ENCODE measurements around the gene CYSLTR2.

CYSLTR2 gene

DNA sequence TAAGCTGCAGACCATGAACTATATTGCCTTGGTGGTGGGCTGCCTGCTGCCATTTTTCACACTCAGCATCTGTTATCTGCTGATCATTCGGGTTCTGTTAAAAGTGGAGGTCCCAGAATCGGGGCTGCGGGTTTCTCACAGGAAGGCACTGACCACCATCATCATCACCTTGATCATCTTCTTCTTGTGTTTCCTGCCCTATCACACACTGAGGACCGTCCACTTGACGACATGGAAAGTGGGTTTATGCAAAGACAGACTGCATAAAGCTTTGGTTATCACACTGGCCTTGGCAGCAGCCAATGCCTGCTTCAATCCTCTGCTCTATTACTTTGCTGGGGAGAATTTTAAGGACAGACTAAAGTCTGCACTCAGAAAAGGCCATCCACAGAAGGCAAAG, 53.7 kb downstream of the CYSLTR2 start:
- no peaks in the 10 kb centered on the region for H3K36me3 ChIP-seq (ENCODE audit: control insufficient read depth, low read depth, low read length)
- no peaks in the 10 kb centered on the region for H3K27me3 ChIP-seq (ENCODE audit: control insufficient read depth, insufficient read depth, low read length)
- peaks cover 5% of the 10 kb centered on the region for H3K9me3 ChIP-seq (ENCODE audit: control insufficient read depth, low read depth, low read length)
- H3K4me1 ChIP-seq (ENCODE audit: control insufficient read depth, low read depth, low read length): peaks cover 5% of the 10 kb centered on the region
- H3K9ac ChIP-seq (ENCODE audit: low read length): no peak overlapping the region
- no peak overlapping the region for H3K27ac ChIP-seq (ENCODE audit: low read length)
- H3K4me3 ChIP-seq (ENCODE audit: low read length): no peak overlapping the region

- peaks cover 7% of the 10 kb centered on the region for H3K9me3 ChIP-seq (ENCODE audit: control insufficient read depth, low read depth, low read length)
- no peak overlapping the region for H3K9ac ChIP-seq (ENCODE audit: low read length)
- H3K27ac ChIP-seq (ENCODE audit: low read length): no peak overlapping the region
Observed at GRCh38 chr13:48708764-48709163, 55.0 kb downstream of the CYSLTR2 start.

GRCh38 chr13:48709213-48709612, 55.5 kb downstream of the CYSLTR2 start:
- H3K9me3 ChIP-seq (ENCODE audit: control insufficient read depth, low read depth, low read length): peaks cover 11% of the 10 kb centered on the region
- no peak overlapping the region for H3K9ac ChIP-seq (ENCODE audit: low read length)
- no peak overlapping the region for H3K27ac ChIP-seq (ENCODE audit: low read length)
- H3K36me3 ChIP-seq (ENCODE audit: control insufficient read depth, low read depth, low read length): no peaks in the 10 kb centered on the region
- H3K4me3 ChIP-seq (ENCODE audit: low read length): no peak overlapping the region
- peaks cover 5% of the 10 kb centered on the region for H3K4me1 ChIP-seq (ENCODE audit: control insufficient read depth, low read depth, low read length)
- no peaks in the 10 kb centered on the region for H3K27me3 ChIP-seq (ENCODE audit: control insufficient read depth, insufficient read depth, low read length)

More at GRCh38 chr13:48708764-48709163, 55.0 kb downstream of the CYSLTR2 start:
- Histone ChIP-seq H3K4me1 (ENCODE audit: control insufficient read depth, low read depth, low read length) (peaks cover 5% of the 10 kb centered on the region), H3K4me3 (ENCODE audit: low read length) (no peak overlapping the region), H3K27me3 (ENCODE audit: control insufficient read depth, insufficient read depth, low read length) (no peaks in the 10 kb centered on the region), H3K36me3 (ENCODE audit: control insufficient read depth, low read depth, low read length) (no peaks in the 10 kb centered on the region)

GRCh38 chr13:48710160-48710559, 56.4 kb downstream of the CYSLTR2 start:
- Histone ChIP-seq H3K27me3 (ENCODE audit: control insufficient read depth, insufficient read depth, low read length) (no peaks in the 10 kb centered on the region), H3K9me3 (ENCODE audit: control insufficient read depth, low read depth, low read length) (peaks cover 18% of the 10 kb centered on the region), H3K27ac (ENCODE audit: low read length) (no peak overlapping the region), H3K9ac (ENCODE audit: low read length) (no peak overlapping the region), H3K36me3 (ENCODE audit: control insufficient read depth, low read depth, low read length) (no peaks in the 10 kb centered on the region), H3K4me1 (ENCODE audit: control insufficient read depth, low read depth, low read length) (peaks cover 5% of the 10 kb centered on the region), H3K4me3 (ENCODE audit: low read length) (no peak overlapping the region)

DNA sequence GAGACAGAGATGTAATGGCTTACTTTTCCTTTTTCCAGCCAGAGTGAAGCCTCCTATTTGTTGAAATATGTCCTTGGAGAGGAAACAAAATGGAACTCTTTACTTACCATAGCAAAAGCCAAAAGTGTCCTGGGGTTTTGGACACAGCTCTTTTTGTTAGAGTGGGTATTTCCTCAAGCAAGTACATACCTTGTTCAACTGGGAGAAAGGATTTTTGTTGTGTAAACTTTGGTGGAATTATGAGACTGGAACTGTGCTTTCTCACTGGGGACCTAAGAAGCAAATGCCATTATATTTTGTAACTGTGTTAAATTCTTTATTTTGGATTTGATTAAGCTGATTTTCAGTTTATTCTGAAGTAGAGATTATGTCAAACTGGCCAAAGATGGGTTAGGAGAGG, 58.4 kb downstream of the CYSLTR2 start:
- Histone ChIP-seq H3K4me1 (ENCODE audit: control insufficient read depth, low read depth, low read length) (peaks cover 5% of the 10 kb centered on the region), H3K27me3 (ENCODE audit: control insufficient read depth, insufficient read depth, low read length) (no peaks in the 10 kb centered on the region), H3K9ac (ENCODE audit: low read length) (no peak overlapping the region), H3K9me3 (ENCODE audit: control insufficient read depth, low read depth, low read length) (peaks cover 30% of the 10 kb centered on the region), H3K4me3 (ENCODE audit: low read length) (no peak overlapping the region), H3K27ac (ENCODE audit: low read length) (no peak overlapping the region), H3K36me3 (ENCODE audit: control insufficient read depth, low read depth, low read length) (no peaks in the 10 kb centered on the region)

DNA sequence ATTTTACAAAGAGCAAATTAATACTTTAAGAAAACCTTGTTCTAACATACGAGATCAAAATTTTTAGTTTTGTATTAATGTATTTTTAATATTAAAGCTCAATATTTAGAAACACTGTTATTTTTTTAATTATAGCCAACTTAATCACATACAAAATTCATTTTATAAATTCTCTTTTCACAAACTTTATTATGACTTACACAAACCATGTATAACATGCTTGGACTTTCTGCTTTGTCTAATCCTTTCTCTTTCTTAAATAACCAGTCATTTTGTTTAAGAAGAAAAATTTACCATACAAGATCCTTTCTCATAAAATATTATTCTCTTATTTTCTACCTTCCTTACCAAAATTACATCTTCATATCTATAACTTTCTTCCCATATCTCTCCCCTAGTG, 62.2 kb downstream of the CYSLTR2 start:
- peaks cover 45% of the 10 kb centered on the region for H3K9me3 ChIP-seq (ENCODE audit: control insufficient read depth, low read depth, low read length)
- no peak overlapping the region for H3K27ac ChIP-seq (ENCODE audit: low read length)
- H3K27me3 ChIP-seq (ENCODE audit: control insufficient read depth, insufficient read depth, low read length): no peaks in the 10 kb centered on the region
- H3K4me3 ChIP-seq (ENCODE audit: low read length): no peak overlapping the region
- no peak overlapping the region for H3K9ac ChIP-seq (ENCODE audit: low read length)
- H3K4me1 ChIP-seq (ENCODE audit: control insufficient read depth, low read depth, low read length): no peaks in the 10 kb centered on the region
- no peaks in the 10 kb centered on the region for H3K36me3 ChIP-seq (ENCODE audit: control insufficient read depth, low read depth, low read length)

DNA sequence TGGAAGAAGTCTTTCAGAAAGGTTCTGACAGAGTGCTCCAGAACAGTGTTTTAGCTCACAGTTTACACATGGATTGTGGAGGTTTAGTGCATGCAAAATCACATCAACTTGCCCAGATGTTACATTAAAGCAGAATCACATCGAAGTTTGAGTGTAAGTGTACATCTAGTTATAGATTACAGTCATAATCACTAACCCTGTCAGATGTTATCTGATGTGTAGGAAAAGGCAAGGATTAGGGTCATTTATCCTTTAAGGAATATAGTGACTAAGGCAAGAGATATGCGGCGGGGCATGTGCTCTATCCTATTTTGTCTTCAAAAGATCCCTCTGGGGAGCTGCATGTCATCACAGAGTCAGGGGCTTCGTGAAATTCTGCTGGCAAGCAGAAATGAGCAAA, 66.9 kb downstream of the CYSLTR2 start:
- Histone ChIP-seq H3K27ac (ENCODE audit: low read length) (no peak overlapping the region), H3K4me1 (ENCODE audit: control insufficient read depth, low read depth, low read length) (no peaks in the 10 kb centered on the region), H3K9ac (ENCODE audit: low read length) (no peak overlapping the region), H3K4me3 (ENCODE audit: low read length) (no peak overlapping the region), H3K36me3 (ENCODE audit: control insufficient read depth, low read depth, low read length) (no peaks in the 10 kb centered on the region), H3K27me3 (ENCODE audit: control insufficient read depth, insufficient read depth, low read length) (no peaks in the 10 kb centered on the region), H3K9me3 (ENCODE audit: control insufficient read depth, low read depth, low read length) (peaks cover 28% of the 10 kb centered on the region)

- peaks cover 13% of the 10 kb centered on the region for H3K9me3 ChIP-seq (ENCODE audit: control insufficient read depth, low read depth, low read length)
- H3K36me3 ChIP-seq (ENCODE audit: control insufficient read depth, low read depth, low read length): no peaks in the 10 kb centered on the region
- H3K27ac ChIP-seq (ENCODE audit: low read length): no peak overlapping the region
- no peak overlapping the region for H3K9ac ChIP-seq (ENCODE audit: low read length)
- H3K27me3 ChIP-seq (ENCODE audit: control insufficient read depth, insufficient read depth, low read length): no peaks in the 10 kb centered on the region
- no peaks in the 10 kb centered on the region for H3K4me1 ChIP-seq (ENCODE audit: control insufficient read depth, low read depth, low read length)
- no peak overlapping the region for H3K4me3 ChIP-seq (ENCODE audit: low read length)
Observed at GRCh38 chr13:48723168-48723567, 69.4 kb downstream of the CYSLTR2 start.

GRCh38 chr13:48725271-48725670, 71.5 kb downstream of the CYSLTR2 start:
- Histone ChIP-seq H3K27ac (ENCODE audit: low read length) (no peak overlapping the region), H3K36me3 (ENCODE audit: control insufficient read depth, low read depth, low read length) (no peaks in the 10 kb centered on the region), H3K9ac (ENCODE audit: low read length) (no peak overlapping the region), H3K4me1 (ENCODE audit: control insufficient read depth, low read depth, low read length) (no peaks in the 10 kb centered on the region), H3K27me3 (ENCODE audit: control insufficient read depth, insufficient read depth, low read length) (no peaks in the 10 kb centered on the region), H3K4me3 (ENCODE audit: low read length) (no peak overlapping the region), H3K9me3 (ENCODE audit: control insufficient read depth, low read depth, low read length) (no peaks in the 10 kb centered on the region)

DNA sequence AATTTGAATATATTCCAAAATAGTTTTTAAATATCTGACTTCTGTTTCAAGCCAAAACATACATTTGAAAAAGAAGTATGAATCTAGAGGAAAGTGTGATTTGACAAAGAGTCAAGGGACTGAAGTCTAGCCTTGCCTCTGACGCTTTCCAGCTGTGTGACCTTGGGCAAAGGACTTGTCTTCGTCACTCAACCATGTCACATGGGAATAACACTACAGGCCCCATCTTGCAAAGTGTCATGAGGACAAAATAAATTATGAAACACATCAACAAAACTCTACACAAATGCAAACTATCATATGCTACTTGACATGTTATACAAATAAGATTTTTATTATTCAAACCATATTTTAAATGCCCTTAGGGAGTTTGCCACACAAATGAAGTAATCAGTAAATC, 73.0 kb downstream of the CYSLTR2 start:
- no peak overlapping the region for H3K9ac ChIP-seq (ENCODE audit: low read length)
- H3K4me1 ChIP-seq (ENCODE audit: control insufficient read depth, low read depth, low read length): peaks cover 8% of the 10 kb centered on the region
- no peak overlapping the region for H3K27ac ChIP-seq (ENCODE audit: low read length)
- no peaks in the 10 kb centered on the region for H3K9me3 ChIP-seq (ENCODE audit: control insufficient read depth, low read depth, low read length)
- peaks cover 6% of the 10 kb centered on the region for H3K27me3 ChIP-seq (ENCODE audit: control insufficient read depth, insufficient read depth, low read length)
- no peaks in the 10 kb centered on the region for H3K36me3 ChIP-seq (ENCODE audit: control insufficient read depth, low read depth, low read length)
- no peak overlapping the region for H3K4me3 ChIP-seq (ENCODE audit: low read length)

DNA sequence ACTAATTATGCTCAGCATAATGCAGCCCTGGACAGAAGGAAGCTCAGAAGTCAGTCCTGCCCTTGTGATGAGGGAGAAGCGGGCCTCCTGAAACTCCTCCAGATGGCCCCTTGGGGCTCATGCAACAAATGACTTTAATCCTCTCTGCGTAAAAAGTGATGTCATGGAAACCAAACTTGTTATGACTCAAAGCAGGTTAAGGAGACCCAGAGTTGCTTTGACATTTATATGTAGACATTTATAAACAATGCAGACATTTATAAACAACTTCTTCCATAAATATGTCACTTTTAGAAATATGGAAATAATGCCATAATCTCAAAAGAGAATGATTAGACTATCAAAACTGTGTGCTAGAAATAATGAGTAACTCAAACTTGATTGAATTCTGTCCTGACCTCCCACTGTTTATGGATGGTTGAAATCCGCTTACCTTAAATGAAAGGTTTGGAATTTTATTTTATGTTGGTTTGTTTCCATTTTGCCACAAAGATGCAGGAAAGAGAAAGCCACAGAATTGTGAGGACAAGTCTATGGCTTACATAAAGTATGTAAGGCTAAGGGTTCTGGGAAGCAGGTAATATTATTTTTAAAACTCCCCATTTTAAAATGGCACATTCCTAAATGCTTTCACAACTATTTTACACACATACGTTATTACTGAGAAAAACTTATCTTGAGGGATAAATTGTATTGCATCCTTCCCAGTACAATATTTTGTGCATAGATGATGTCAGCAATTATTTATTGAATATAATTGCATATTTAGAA, 73.7 kb downstream of the CYSLTR2 start:
- H3K4me1 ChIP-seq (ENCODE audit: control insufficient read depth, low read depth, low read length): peaks cover 10% of the 10 kb centered on the region
- H3K36me3 ChIP-seq (ENCODE audit: control insufficient read depth, low read depth, low read length): no peaks in the 10 kb centered on the region

GRCh38 chr13:48728226-48728625, 74.5 kb downstream of the CYSLTR2 start:
- no peaks in the 10 kb centered on the region for H3K9me3 ChIP-seq (ENCODE audit: control insufficient read depth, low read depth, low read length)
- peaks cover 10% of the 10 kb centered on the region for H3K4me1 ChIP-seq (ENCODE audit: control insufficient read depth, low read depth, low read length)
- H3K4me3 ChIP-seq (ENCODE audit: low read length): no peak overlapping the region
- no peaks in the 10 kb centered on the region for H3K36me3 ChIP-seq (ENCODE audit: control insufficient read depth, low read depth, low read length)
- no peak overlapping the region for H3K9ac ChIP-seq (ENCODE audit: low read length)
- no peak overlapping the region for H3K27ac ChIP-seq (ENCODE audit: low read length)
- peaks cover 8% of the 10 kb centered on the region for H3K27me3 ChIP-seq (ENCODE audit: control insufficient read depth, insufficient read depth, low read length)

More for the DNA sequence above, 73.7 kb downstream of the CYSLTR2 start:
- Histone ChIP-seq H3K9ac (ENCODE audit: low read length) (no peak overlapping the region), H3K4me3 (ENCODE audit: low read length) (no peak overlapping the region), H3K27ac (ENCODE audit: low read length) (no peak overlapping the region), H3K9me3 (ENCODE audit: control insufficient read depth, low read depth, low read length) (no peaks in the 10 kb centered on the region), H3K27me3 (ENCODE audit: control insufficient read depth, insufficient read depth, low read length) (peaks cover 8% of the 10 kb centered on the region)
